Esophagus muscularis mucosa (tissue), 4 donors: ENCODE measurements around the gene ANKRD44.

Experiments
- CTCF ChIP-seq, 3 experiments: fragments of 200-600 bp in 2 of 3; fragments of 450-650 bp in 1 of 3; sonication (generic) in 2 of 3; IDR thresholded peaks; one replicate each; pipeline ENCODE4 v1.5.1; 2017 to 2019; ENCODE audit warnings: antibody characterized with exemption in 3 of 3, mild to moderate bottlenecking in 2 of 3, moderate library complexity in 1 of 3
- EP300 ChIP-seq: sonication (generic); formaldehyde crosslinking; IDR thresholded peaks from one replicate; pipeline ENCODE4 v1.6.1; 2017; ENCODE audit warnings: antibody characterized with exemption
- POLR2A ChIP-seq: fragments of 450-650 bp; IDR thresholded peaks from one replicate; pipeline ENCODE4 v1.6.1; 2017; ENCODE audit warnings: antibody characterized with exemption, moderate library complexity, mild to moderate bottlenecking, low read depth
- POLR2AphosphoS5 ChIP-seq, 2 donors: sonication (generic); formaldehyde crosslinking; IDR thresholded peaks; one replicate each; pipeline ENCODE4 v1.6.1; 2017; ENCODE audit warnings: antibody characterized with exemption in 2 of 2

GRCh38 chr2:197174539-197175094 lies 136.0 kb downstream of the ANKRD44 start:
- TF ChIP-seq EP300, result no peak
- TF ChIP-seq CTCF (IDR thresholded peaks at IDR 0.05), result no peak
- no peak for TF ChIP-seq POLR2A
- TF ChIP-seq POLR2AphosphoS5 (IDR thresholded peaks at IDR 0.05), result peak; percentile 15 to 62
